T-helper 17 cell (primary cell): ENCODE measurements around the gene FMO2. TPM values are rescaled to one million over a fixed set of nuclear protein-coding genes. Genes with fewer than 3 reads are reported as not detected.

Experiments
- ATAC-seq: fragments of 150-1000 bp; cut with Tn5 transposase; 2 replicates; pipeline ENCODE4 v1.10.0; 2021; ENCODE audit warnings: mild to moderate bottlenecking, moderate library complexity
- DNase-seq, 3 donors: peaks; one replicate each; pipeline versions ENCODE4 v3.0.0 to v3.0.0-alpha.2; 2020 to 2021
- H3K9me3 ChIP-seq: one replicate; pipeline ENCODE4 v1.7.0; 2013; ENCODE audit warnings: low read length, mild to moderate bottlenecking; ENCODE audit not compliant: control insufficient read depth, poor library complexity, severe bottlenecking
- H3K27ac Mint-ChIP-seq: one replicate; pipeline ENCODE4 v1.8.0; 2022; ENCODE audit warnings: mild to moderate bottlenecking, moderate library complexity, mixed read lengths
- H3K27me3 Mint-ChIP-seq: one replicate; pipeline ENCODE4 v1.8.0; 2022; ENCODE audit warnings: mixed read lengths
- H3K36me3 Mint-ChIP-seq: one replicate; pipeline ENCODE4 v1.8.0; 2022; ENCODE audit warnings: low read depth, mixed read lengths
- H3K4me1 Mint-ChIP-seq: one replicate; pipeline ENCODE4 v1.8.0; 2022; ENCODE audit warnings: mild to moderate bottlenecking, mixed read lengths
- H3K4me3 Mint-ChIP-seq: one replicate; pipeline ENCODE4 v1.8.0; 2022; ENCODE audit warnings: mild to moderate bottlenecking, moderate library complexity, mixed read lengths
- total RNA-seq, 4 donors: library from RNA in 2 of 4; stranded (reverse) in 2 of 4; gene quantifications; one replicate each; pipeline ENCODE4 v1.2.3 and lab custom pipeline; 2022 to 2026

The FMO2 gene
- total RNA-seq, 2 donors from 2014 or later: not detected

DNA sequence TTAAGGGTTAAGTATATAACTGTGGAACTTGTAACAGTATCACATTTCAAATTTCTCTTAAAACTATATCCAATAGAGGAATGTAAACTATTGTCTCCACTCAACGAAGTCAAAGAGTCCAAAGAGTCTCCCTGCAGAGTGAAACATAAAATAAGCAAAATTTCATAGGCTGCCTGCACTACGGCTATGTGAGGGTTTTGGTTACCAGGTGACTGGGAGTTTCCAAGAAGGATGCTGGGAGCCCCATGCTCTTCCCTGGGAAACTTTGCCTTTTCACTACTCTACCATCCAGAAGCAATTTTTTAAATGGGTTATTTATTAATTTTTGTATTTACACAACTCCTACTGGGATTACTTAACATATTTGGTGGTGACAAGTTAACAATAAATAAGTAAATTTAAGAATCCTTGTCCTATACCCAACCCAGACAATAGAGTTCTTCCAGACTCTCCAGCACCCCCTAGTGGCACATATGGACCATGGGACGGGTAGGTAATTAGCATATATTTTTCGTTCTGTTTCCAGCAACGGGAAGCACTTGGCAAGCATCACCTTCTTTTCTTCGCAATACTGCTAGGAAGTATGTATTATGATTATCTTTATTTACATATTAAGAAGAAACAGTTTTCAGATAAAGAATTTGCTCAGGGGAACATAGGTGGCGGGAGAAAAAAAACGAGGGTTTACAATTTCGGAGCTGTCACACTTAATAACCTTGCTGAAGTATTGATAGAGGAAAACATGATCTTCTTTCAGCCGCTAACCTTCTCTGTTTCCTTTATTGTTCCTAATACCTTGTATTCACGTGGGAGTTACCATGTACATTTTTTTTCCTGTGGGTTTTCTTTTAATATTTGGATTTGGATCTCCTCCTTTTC is 3.5 kb downstream of the FMO2 start:
- DNase-seq (peak in 1 of 3 donors; percentile 8), ATAC-seq (peak; percentile 62)
- Mint-ChIP-seq H3K4me3 (no peak overlapping the region), H3K27me3 (peaks cover 25% of the 10 kb centered on the region), H3K27ac (no peak overlapping the region), H3K36me3 (no peaks in the 10 kb centered on the region), H3K4me1 (no peaks in the 10 kb centered on the region)
- no peaks in the 10 kb centered on the region for H3K9me3 ChIP-seq

GRCh38 chr1:171191992-171192391 is 6.9 kb downstream of the FMO2 start:
- Mint-ChIP-seq H3K27me3 (peaks cover 14% of the 10 kb centered on the region), H3K27ac (no peak overlapping the region), H3K36me3 (no peaks in the 10 kb centered on the region), H3K4me1 (no peaks in the 10 kb centered on the region), H3K4me3 (no peak overlapping the region)
- no peak for ATAC-seq
- no peak for DNase-seq
- no peaks in the 10 kb centered on the region for H3K9me3 ChIP-seq

DNA sequence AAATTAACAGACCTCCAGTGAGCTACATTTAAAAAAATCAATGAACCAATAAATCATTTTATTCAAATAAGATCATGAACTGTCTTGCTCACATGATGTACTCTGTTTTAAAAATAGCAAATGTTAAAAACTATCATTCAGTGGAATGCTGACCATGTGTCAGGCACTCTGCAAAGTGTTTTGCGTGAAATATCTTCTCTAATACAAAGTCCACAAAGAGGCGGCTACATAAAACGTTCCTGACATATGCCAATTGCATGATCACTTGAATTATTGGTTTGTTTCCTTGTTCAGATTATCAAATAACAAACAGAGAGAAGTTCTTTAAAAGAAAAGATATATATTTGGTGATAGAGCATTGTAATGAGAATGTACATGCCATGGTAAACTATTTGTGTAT is 10.7 kb downstream of the FMO2 start:
- no peaks in the 10 kb centered on the region for H3K36me3 Mint-ChIP-seq
- H3K27me3 Mint-ChIP-seq: peaks cover 11% of the 10 kb centered on the region
- no peaks in the 10 kb centered on the region for H3K9me3 ChIP-seq
- DNase-seq (no peak), ATAC-seq (no peak)
- H3K4me1 Mint-ChIP-seq: no peaks in the 10 kb centered on the region
- H3K27ac Mint-ChIP-seq: no peak overlapping the region
- H3K4me3 Mint-ChIP-seq: no peak overlapping the region

DNA sequence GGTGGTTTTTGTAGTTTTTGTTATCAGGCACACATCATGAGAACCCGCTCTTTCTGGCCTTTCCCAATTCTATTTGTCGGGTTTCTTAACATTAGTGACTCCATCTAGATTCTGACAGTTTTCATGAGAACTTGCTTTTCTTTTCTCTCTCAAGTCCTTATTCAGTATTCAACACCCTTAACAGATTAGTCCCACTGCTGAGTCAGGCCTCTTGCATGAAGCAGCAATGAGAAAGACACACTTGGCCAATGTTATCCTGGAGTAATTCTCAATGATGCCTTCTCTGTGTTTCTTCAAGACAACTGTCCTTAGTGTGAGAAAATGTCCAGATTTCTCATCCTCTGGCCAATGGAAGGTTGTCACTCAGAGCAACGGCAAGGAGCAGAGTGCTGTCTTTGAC is 11.3 kb downstream of the FMO2 start:
- H3K9me3 ChIP-seq: no peaks in the 10 kb centered on the region

DNA sequence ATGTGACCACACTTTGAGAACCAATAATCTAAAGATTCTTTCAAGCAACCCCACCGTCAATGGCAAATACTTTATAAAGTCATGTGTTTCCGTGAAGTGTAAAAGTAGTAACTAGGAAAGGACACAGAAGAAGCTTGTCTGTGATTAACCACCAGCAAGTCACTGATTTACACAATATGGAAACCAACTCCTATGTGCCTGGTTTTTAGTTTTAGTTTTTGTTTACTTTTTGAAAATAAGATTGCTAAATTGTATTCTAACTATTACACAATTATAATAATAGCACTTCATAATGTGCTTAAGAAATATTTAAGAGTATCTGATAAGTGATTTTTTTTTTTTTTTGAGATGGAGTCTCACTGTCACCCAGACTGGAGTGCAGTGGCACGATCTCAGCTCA is 13.0 kb downstream of the FMO2 start:
- Mint-ChIP-seq H3K4me3 (no peak overlapping the region), H3K4me1 (no peaks in the 10 kb centered on the region), H3K27me3 (peaks cover 27% of the 10 kb centered on the region), H3K36me3 (no peaks in the 10 kb centered on the region), H3K27ac (no peak overlapping the region)
- DNase-seq: no peak
- no peak for ATAC-seq
- no peaks in the 10 kb centered on the region for H3K9me3 ChIP-seq

More for the DNA sequence above, 11.3 kb downstream of the FMO2 start:
- no peak overlapping the region for H3K27ac Mint-ChIP-seq
- no peaks in the 10 kb centered on the region for H3K36me3 Mint-ChIP-seq
- DNase-seq (no peak), ATAC-seq (no peak)
- H3K4me1 Mint-ChIP-seq: no peaks in the 10 kb centered on the region
- H3K27me3 Mint-ChIP-seq: peaks cover 15% of the 10 kb centered on the region
- no peak overlapping the region for H3K4me3 Mint-ChIP-seq

- ATAC-seq: no peak
- no peaks in the 10 kb centered on the region for H3K9me3 ChIP-seq
- Mint-ChIP-seq H3K4me3 (no peak overlapping the region), H3K27ac (no peak overlapping the region), H3K4me1 (no peaks in the 10 kb centered on the region), H3K27me3 (peaks cover 63% of the 10 kb centered on the region), H3K36me3 (no peaks in the 10 kb centered on the region)
- no peak for DNase-seq
Measured at GRCh38 chr1:171204296-171204695, 19.2 kb downstream of the FMO2 start.

- no peaks in the 10 kb centered on the region for H3K9me3 ChIP-seq
- Mint-ChIP-seq H3K4me3 (no peak overlapping the region), H3K27ac (no peak overlapping the region), H3K36me3 (no peaks in the 10 kb centered on the region), H3K4me1 (no peaks in the 10 kb centered on the region), H3K27me3 (peaks cover 55% of the 10 kb centered on the region)
- ATAC-seq (no peak), DNase-seq (no peak)
Measured at GRCh38 chr1:171206204-171206977, 21.3 kb downstream of the FMO2 start.

DNA sequence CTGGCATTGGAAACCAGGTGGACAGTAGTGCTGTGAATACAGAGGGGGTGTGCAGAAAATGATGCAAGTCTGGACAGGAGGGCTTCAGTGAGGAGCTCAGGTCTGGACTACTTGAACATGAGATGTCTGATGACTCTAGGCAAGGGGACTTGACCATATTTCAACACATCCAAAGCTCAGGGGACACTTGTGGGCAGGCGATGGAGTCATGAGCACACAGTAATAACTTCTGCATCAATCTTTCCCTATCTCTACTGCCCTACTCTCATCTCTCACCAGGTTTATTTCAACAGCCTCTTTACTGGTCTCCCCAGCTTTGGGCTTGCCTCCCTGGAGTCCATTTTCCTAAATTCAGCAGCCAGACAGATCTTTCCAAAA is 21.9 kb downstream of the FMO2 start:
- H3K9me3 ChIP-seq: no peaks in the 10 kb centered on the region
- Mint-ChIP-seq H3K4me3 (no peak overlapping the region), H3K27me3 (peaks cover 49% of the 10 kb centered on the region), H3K27ac (no peak overlapping the region), H3K36me3 (no peaks in the 10 kb centered on the region), H3K4me1 (no peaks in the 10 kb centered on the region)
- no peak for ATAC-seq
- DNase-seq: no peak

- Mint-ChIP-seq H3K4me3 (no peak overlapping the region), H3K36me3 (no peaks in the 10 kb centered on the region), H3K27me3 (peaks cover 45% of the 10 kb centered on the region), H3K27ac (no peak overlapping the region), H3K4me1 (no peaks in the 10 kb centered on the region)
- DNase-seq: no peak
- H3K9me3 ChIP-seq: no peaks in the 10 kb centered on the region
- no peak for ATAC-seq
Measured at GRCh38 chr1:171207377-171207776, 22.3 kb downstream of the FMO2 start.

- ATAC-seq (no peak), DNase-seq (no peak)
- Mint-ChIP-seq H3K27me3 (peaks cover 33% of the 10 kb centered on the region), H3K4me1 (no peaks in the 10 kb centered on the region), H3K27ac (no peak overlapping the region), H3K36me3 (no peaks in the 10 kb centered on the region), H3K4me3 (no peak overlapping the region)
- no peaks in the 10 kb centered on the region for H3K9me3 ChIP-seq
Measured at GRCh38 chr1:171210355-171210754, 25.3 kb downstream of the FMO2 start.

DNA sequence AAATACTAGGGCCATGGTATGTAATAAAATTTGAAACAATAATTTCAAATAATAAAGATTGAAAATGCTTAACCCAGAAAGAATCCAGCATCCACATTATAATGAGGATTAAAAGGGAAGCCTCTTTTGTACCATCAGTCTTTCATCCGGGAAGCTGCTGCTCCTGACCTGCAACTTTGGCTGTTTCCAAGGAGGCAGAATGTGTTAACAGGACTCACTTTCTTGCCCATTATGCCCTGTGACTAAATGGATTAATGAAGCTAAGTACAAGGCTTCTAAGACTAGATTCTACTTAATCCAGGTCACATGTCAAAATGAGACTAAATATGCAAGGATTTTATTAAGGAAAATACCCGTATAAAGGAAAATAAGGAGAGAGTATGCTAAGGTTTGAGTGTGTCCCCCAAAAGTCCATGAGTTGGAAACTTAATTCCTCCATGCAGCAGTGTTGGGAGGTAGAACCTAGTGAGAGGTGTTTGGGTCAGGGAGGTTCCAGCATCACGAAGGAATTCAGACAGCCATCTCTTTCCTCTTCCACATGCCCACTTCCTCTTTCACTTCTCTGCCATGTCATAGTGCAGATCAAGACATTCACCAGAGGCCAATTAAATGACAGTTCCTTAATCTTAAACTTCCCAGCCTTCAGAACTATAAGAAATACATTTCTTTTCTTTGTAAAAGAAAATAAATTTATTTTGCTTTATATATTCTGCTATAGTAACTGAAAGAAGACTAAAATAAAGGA is 27.7 kb downstream of the FMO2 start:
- no peaks in the 10 kb centered on the region for H3K4me1 Mint-ChIP-seq

DNA sequence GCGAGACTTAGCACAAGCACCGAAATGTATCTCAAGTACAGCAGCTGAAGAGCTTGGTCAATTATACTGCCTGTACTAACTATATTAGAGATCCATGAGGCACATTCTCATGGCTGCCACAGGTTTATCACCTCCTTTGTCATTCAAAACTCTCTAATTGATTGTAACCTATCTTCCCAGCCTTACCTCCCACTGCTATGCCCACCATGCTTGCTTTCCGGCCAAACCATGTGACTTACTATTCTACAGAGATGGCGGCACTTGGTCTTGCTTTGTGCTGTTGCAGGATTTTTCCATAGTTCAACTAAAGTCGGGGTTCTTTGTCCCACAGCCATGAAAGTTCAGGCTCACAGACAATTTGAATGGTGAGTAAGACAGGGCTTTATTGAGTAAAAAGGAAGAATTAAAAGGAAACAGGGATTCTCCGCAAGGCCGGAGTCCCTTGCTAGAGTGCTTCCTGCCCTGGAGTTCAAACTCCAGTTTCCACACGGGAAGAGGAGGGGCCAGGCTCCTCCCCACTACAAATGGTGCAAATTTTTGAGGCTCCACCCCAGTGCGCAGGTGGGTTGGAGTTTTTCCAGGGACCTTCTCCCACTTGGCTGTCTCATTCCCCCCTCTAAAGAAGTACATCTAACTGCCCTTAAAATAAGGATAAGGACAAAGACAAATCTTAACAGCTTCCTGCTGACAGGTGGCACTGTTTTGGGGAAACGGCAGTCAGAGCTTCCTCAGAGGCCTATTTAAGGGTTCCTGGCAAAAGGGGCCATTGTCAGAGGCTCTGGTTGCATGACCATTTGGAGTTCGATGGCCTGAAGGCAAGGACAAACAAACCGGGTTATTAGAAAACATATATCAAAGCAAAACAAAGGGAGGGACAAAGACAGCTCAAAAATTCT is 28.7 kb downstream of the FMO2 start:
- no peak overlapping the region for H3K4me3 Mint-ChIP-seq

More for the DNA sequence above, 27.7 kb downstream of the FMO2 start:
- no peak for DNase-seq
- no peaks in the 10 kb centered on the region for H3K36me3 Mint-ChIP-seq
- ATAC-seq: no peak
- peaks cover 14% of the 10 kb centered on the region for H3K27me3 Mint-ChIP-seq
- no peak overlapping the region for H3K4me3 Mint-ChIP-seq
- peaks cover 1% of the 10 kb centered on the region for H3K9me3 ChIP-seq
- no peak overlapping the region for H3K27ac Mint-ChIP-seq

More for the DNA sequence above, 28.7 kb downstream of the FMO2 start:
- H3K27me3 Mint-ChIP-seq: peaks cover 18% of the 10 kb centered on the region
- no peaks in the 10 kb centered on the region for H3K4me1 Mint-ChIP-seq
- no peaks in the 10 kb centered on the region for H3K36me3 Mint-ChIP-seq
- peaks cover 3% of the 10 kb centered on the region for H3K9me3 ChIP-seq
- DNase-seq (no peak), ATAC-seq (no peak)
- H3K27ac Mint-ChIP-seq: no peak overlapping the region
